GM10847 (cell line): ENCODE data around the gene CAPS.

ENCODE experiments used
- POLR2A ChIP-seq: IDR thresholded peaks from 2 replicates; pipeline ENCODE4 v1.6.1; 2011; ENCODE audit not compliant: insufficient read length; ENCODE audit errors: extremely low read depth

CAPS gene

GRCh38 chr19:5913739-5914357, at the start of gene CAPS:
Gene CAPS, plus strand, starts transcription at chr19:5914254. Its CDS starts 153 bp downstream, at chr19:5914407.
- TF ChIP-seq POLR2A = no peak

- no peak for TF ChIP-seq POLR2A
These were observed 49.1 kb upstream of the CAPS start for GRCh38 chr19:5864725-5865486.

GRCh38 chr19:5865772-5866171, 48.3 kb upstream of the CAPS start:
- TF ChIP-seq POLR2A = no peak

GRCh38 chr19:5867201-5868136, 46.6 kb upstream of the CAPS start:
- no peak for TF ChIP-seq POLR2A

GRCh38 chr19:5870986-5871394, 43.1 kb upstream of the CAPS start:
- TF ChIP-seq POLR2A = no peak

GRCh38 chr19:5873617-5874199, 40.3 kb upstream of the CAPS start:
- no peak for TF ChIP-seq POLR2A

- TF ChIP-seq POLR2A = no peak
These were observed 36.6 kb upstream of the CAPS start for GRCh38 chr19:5877427-5877826.

- TF ChIP-seq POLR2A = no peak
These were observed 36.2 kb upstream of the CAPS start for GRCh38 chr19:5877882-5878281.

- TF ChIP-seq POLR2A = no peak
These were observed 33.9 kb upstream of the CAPS start for GRCh38 chr19:5880196-5880595.

- no peak for TF ChIP-seq POLR2A
These were observed 33.4 kb upstream of the CAPS start for GRCh38 chr19:5880604-5881078.

- TF ChIP-seq POLR2A = no peak
These were observed 32.3 kb upstream of the CAPS start for GRCh38 chr19:5881543-5882299.

GRCh38 chr19:5882421-5882968, 31.6 kb upstream of the CAPS start:
- TF ChIP-seq POLR2A = no peak

GRCh38 chr19:5889288-5889971, 24.6 kb upstream of the CAPS start:
- TF ChIP-seq POLR2A = no peak

GRCh38 chr19:5890099-5890498, 24.0 kb upstream of the CAPS start:
- no peak for TF ChIP-seq POLR2A
